Fibroblast of skin of right biceps (primary cell): ENCODE measurements around the gene SAPCD2.
A peak's percentile ranks its signal among the peaks of the same experiment; 100 is the strongest.
"Not testable (repeated sequence)": the region's sequence is repeated elsewhere in the genome, so short reads cannot be mapped to it uniquely, and the experiment has no call there.

Experiments
- DNase-seq: peaks from one replicate; pipeline ENCODE4 v3.0.0-alpha.2; 2013

SAPCD2 gene

DNA sequence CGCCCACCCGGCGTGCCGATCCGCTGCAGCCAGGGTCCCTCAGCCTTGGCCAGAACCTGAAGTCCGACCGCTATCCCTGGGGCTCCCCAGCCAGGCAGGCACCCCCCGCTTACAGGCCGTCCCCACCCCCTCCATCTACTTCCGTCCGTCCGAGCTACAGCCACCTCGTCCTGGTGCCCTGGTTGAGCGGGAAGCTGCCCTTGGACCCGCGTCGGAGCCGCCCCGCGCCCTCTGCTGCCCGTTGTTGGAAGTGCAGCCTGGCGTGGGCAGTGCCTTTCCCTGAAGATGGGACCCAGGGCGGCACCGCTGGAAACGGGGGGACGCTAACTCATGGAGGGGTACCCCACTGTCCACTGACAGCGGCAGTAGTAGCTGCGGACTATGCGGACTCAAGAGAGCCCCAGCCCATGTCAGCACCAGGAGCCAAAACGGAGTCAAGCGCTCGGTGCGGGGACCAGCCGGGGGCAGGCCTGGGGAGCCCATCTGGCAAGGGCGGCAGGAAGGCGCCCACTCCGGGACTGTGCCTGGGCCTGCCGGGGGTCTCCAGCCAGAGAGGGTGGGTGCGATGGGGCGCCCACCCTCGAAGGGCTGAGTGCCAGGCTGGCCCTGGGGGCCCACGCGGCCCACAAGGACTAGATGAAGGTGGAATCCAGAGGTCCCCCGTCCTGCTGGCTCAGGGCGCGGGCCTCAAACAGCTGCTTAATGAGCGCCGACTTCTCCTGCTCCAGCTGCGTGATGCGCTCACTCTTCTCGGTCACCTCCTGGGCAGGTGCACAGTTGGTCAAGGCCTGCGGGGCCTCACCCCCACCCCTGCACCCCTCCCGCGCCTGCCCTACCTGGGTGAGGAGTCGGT, 6.1 kb downstream of the SAPCD2 start:
- DNase-seq: peak; percentile 30

DNA sequence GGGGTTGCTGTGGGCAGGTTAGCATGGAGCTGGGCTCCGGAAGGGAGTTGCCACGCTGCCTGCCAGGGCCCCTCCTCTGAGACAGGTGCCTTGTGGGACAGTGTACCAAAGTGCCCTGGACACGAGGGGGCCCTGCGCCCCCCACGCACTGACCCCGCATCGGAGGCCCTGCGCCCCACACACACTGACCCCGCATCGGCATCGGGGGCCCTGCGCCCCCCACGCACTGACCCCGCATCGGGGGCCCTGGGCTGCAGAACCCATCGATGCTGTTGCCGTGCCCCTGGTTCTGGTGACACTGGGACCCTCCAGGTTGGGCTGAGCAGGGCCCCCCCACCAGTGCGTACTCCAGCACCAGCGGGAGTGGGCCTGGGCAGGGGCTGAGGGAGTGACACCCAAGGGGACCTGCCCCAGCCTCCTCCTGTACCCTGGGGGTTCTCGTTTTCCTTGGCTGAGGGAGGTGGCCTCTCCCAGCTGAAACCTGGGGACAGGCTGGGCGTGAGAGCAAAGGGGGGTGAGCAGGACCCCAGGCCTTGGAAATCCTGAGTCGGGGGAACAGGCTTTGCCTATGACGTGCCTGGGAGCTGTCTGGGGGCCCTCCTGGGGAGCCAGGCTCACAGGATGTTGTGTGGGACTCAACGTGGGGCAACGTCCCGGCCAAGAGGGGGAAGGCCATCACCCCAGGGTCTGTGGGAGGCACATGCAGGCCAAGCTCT, 6.9 kb downstream of the SAPCD2 start:
- DNase-seq: no peak

DNA sequence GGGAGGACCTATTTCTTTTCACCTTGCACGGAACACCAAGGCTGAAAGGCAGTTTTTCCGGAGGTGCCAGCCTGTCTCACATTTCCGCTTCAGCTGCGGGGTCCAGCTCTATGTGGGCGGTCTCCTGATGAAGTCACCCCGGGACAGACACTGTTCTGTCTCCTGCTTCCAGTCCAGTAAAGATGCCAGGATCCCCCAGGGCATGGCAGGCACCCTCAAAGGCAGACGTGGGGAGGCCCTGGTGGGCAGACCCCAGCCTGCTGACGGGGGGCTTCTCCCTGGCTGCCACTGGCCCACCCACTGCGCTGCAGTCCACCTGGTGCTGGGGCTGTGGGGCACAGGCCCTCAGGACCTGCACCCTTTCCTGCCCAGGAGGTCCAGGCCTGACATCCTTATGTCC, 7.6 kb downstream of the SAPCD2 start:
- not testable (repeated sequence) for DNase-seq

DNA sequence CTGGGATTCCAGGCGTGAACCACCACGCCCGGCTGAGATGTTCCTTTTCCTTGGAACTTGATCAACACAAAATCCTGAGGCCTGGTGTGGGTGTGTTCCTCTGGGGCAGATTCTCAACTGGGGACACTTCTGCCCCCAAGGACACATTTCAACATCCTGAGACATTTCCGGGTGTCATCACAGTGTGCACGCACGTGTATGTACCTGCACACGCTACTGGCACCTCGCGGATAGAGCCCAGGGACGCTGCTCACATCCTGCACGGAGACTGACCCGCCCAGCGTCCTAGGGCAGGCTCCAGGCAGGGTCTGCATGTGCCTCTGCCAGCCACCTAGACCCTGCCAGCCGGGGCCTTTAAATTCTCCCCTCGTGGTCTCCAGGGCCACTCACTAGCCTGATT, 8.0 kb downstream of the SAPCD2 start:
- no peak for DNase-seq

DNA sequence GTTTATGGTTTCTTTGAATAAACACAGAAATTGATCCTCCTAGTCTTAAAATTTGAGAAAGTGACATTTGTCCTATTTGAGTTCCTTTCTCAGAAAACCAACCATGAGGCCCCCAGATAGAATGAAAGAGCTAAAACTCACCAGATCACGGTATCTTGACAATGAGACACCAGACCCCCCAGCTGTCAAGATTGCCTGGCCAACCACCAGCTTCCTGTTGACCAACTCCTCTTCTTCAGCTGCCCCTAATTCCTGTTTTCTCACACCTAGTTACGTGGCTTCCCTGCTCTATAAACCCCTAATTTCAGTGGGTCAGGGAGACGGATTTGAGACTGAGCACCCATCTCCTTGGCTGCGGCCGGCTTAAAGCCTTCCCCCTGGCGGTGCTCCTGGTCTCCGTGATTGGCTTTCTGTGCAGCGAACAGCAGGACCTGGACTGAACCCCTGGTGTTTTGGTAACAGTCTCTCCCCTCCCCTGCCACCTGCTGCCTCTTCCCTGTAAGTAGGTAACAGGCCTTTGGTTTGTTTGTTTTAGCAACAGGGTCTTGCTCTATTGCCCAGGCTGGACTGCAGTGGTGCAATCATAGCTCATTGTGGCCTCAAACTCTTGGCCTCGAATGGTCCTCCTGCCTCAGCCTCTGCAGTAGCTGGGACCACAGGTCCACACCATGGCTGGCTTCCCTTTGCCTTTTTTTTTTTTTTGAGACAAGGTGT, 11.7 kb downstream of the SAPCD2 start:
- DNase-seq: no peak

DNA sequence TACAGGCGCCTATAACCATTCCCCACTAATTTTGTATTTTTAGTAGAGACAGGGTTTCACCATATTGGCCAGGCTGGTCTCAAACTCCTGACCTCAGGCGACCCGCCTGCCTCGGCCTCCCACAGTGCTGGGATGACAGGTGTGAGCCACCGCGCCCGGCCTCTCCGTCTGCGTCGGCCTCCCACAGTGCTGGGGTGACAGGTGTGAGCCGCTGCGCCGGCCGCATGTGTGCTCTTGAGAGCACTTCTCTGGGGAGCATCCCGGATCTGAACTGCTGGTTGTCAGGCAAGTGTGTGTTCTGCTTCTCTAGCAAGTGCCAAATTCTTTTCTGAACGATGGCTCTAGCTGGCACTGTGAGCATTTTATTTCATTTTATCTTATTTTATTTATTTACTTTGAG, 12.8 kb downstream of the SAPCD2 start:
- DNase-seq: no peak

DNA sequence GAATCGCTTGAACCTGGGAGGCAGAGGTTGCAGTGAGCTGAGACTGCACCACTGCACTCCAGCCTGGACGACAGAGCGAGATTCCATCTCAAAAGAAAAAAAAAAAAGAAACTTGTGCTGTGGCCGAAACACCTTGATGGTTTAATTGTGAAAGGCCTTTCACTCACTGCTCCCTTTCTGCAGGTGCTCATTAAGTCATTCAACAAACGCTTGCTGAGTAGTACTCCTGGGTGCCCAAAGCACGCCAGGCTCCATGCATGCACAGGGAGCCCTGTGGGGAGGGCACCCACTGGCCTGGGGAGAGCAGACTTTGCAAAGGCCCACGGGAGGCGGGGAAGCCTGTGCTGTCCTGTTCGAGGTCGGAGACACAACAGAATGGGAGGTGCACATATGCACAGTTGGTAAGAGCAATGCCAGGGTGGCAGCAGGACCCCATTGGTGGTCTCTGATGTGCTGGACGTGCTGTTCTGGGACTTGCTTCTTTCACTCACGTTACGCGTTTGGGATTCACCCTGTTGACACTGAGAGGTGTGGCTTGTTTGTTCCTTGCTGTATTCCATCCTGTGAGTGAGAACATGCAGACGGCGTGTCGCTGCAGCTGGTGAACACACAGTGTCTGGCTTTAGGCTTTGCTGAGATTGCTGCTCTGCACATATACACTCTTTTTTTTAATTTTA, 13.5 kb downstream of the SAPCD2 start:
- DNase-seq: no peak

DNA sequence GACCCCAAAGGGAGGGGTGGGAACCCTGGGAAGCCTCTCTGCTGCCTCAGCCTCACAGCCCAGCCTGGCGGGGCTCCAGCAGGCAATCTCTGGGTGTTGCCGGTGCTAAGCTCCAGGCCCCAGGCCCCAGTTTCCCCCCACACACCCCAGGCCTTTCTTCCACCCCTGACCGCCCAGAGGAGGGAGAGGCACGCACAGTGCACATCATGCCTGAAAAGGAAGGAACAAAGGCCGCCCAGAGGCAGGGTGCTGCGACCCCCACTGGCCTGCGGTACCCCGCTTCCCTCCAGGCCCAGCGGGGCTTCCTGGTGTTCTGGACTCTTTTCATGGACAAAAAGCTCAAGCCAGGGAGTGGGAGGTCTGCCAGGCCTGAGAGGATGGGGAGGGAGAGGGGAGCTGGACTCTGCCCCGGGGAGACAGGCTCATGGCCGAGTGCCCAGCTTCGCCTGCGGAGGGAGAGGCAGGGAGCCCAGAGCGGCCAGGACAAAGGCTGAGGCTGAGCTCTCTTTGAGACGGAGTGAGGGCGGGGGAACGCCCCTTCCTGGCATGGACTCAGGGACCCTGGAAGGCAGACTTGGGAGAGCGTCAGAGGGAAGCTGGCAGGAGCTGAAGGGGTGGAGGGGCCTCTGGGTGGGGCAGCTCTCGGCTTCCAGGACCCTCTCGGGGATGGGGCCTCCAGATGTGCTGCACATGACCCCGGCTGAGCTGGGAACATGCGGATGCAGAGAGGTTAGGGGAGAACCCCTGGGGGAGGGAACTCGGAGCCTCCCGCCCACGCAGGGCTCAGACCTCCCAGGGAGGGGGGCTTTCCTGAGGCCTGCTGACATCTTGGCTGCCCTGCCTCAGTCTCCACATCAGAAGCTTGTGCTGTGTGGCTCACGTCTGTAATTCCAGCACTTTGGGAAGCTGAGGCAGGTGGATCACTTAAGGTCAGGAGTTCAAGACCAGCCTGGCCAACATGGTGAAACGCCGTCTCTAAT, 14.7 kb downstream of the SAPCD2 start:
- peak; percentile 24 for DNase-seq

DNA sequence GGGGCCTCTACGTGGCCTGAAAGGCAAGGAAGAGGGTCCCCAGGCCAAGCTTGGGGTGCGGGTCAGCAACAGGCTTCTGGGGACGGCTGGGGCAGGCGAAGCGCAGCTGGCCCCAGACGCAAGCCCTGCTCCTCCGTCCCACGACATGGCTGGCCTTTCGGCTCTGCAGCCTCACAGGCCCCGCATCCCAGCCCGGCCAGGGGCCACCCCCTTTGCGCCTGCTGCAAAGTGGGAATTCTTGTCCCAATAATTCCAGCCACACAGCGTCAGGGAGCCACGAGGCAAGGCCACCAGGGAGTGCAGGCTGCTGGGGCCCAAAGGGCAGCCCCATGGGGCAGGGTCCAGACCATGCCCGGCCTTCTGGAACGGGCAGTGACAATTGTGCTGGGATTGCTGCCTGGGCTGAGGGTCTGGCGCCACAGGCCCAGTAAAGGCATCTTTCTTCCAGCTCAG, 15.4 kb downstream of the SAPCD2 start:
- DNase-seq: no peak

DNA sequence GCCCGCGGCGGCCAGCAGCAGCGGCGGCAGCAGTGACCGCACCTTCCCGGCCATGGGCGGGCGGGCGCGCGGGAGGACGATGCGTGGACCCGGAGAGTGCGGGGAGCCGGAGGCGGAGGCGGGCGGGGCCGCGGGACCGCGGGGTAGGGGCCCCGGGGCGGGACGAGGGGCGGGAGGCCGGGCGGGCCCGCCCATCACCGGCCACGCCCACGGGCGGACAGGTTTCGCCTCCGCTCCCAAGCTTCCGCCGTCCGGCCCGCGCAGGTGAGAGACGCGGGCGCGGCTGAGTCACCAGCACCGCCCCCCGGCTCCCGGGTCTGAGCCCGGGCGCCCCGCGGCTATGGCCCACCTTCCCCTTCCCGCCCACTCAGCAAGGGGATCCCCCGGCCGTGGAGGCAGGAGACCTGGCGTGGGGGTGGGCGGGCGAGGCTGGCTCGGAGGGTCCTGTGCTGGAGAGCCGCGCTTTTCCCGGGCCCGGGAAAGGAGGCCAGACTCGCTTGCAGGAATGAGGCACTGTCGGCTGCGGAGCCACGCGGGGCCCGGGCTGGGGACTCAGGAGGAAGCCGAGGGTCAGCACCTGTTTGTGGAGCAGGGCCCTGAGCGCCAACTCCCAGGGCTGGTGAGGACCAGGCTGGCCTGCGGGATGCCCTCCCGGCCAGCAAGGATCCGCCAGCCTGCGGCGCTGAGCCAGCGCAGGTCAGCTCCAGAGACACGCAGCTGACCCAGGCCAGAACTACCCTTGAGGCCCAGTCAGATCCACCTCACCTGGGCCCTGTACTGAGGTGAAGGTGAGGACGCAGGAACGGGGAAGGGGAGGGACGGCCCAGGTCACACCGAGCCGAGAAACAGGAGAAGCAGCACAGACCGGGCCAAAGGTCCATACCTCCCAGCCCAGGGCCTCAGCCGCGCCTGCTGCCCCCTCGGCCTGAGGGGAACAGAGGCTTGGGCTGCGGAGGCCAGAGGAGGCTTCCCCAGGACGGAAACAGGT, 16.1 kb downstream of the SAPCD2 start, which contains the start of gene ENTPD2:
TSS of gene ENTPD2 (minus strand) at position 118 of the 988 bp plus-strand sequence. CDS start at position 54, 64 bp downstream.
- DNase-seq: no peak

DNA sequence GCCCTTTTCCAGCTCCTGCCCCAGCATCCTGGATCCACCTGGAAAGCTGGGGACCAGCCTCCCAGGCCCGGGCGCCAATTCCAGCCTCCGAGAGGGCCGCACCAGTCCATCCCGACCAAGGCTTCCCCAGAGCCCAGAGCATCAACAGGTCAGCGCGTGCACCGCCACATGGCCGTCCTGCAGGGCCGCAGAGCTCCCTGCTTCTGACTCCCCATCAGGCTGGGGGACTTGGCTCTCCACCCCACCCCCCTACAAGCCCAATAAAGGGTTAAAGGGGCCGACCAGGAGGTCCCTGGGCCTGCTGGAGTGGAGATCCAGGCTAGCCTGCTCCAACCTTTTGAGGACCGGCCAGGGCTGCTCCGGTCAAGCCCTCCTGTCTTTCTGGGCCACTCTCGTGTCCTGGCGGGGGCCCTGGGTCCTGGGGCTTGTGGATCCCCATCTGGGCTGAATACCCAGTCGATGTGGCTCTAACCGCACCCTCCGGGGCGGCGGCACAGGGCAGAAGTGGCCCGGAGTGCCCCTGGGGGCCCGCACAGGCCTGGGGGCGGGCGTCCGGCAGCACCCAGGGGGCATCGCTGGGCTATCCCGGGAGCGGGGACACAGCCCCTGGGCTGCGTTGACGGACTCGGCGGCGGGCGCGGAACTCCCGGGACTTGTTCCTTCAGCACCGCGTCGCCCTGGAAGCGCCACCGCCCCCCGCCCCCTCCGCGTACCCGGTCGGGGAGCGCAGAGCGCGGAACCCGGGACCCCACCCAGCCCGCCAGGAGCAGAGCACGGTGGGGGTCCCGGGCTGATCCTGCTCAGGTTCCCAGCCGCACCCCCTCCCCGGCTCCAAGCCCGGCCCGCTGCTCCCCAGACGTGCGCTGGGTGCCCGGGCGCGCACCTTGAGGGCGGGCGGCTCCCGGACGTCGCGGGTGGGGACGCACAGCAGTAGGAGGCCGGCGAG, 17.1 kb downstream of the SAPCD2 start:
- DNase-seq: no peak

DNA sequence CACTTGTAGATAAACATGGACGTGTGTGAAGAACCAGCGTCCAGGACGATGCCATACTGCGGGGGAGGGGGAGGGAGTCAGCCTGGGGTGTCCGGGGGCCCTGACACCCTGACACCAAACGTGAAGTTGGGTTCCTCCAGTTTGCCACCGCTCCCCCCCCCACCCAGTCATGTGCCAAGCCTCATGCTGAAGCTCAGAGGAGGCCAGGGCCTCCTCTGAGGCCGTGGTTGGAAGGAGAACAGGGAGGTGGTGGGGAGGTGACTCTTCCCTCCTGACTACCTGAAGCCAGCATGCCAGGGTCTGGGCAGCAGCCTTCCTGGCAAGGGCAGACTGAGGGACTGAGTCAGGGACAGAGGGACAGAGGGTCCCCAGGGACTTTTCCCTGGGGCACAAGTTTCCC, 18.1 kb downstream of the SAPCD2 start:
- no peak for DNase-seq

DNA sequence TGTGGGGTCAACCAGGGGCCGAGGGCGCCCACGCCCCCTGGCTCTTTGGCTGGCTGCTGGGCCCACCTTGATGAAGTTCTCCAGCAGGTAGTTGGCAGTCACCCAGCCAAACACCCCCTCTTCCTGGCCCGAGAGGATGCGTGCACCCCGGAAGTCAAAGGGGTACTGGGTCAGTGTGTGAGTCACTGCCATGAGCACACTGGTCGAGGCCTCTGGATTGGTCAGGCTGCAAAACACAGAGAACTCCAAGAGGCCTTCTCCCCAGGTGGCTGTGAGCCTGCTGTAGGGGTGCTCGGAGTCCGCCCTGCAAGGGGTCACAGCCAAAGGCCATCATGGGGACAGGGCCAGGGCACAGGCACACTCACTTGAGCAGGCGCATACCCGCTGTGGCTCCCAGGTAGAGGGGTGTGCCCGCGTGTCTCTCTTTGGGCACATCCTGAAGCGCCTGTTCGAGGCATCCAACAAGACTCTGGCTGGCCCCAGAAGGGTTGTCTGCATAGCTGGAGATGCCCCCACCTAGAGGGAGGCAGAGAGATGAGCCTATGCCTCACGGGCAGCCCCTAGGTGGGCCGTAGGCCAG, 19.1 kb downstream of the SAPCD2 start:
- no peak for DNase-seq

DNA sequence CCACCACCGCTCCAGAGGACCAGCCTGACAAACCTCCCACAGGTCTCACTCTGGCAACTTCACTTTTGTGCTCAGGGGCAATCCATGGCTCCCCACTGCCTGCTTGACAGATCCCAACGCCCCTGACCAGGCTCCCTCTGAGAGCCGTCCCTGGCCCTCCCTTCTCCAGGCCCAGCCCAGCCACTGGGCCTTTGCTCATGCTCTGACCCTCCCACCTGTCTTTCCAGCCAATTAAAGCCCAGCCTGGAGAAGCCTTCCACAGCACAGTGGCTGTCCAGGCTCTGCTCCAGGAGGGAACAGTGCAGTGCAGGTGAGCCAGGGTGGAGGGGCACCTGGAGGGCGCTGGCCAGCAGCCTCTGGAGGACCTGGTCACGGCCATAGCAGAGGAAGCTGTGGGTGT, 19.8 kb downstream of the SAPCD2 start:
- no peak for DNase-seq

DNA sequence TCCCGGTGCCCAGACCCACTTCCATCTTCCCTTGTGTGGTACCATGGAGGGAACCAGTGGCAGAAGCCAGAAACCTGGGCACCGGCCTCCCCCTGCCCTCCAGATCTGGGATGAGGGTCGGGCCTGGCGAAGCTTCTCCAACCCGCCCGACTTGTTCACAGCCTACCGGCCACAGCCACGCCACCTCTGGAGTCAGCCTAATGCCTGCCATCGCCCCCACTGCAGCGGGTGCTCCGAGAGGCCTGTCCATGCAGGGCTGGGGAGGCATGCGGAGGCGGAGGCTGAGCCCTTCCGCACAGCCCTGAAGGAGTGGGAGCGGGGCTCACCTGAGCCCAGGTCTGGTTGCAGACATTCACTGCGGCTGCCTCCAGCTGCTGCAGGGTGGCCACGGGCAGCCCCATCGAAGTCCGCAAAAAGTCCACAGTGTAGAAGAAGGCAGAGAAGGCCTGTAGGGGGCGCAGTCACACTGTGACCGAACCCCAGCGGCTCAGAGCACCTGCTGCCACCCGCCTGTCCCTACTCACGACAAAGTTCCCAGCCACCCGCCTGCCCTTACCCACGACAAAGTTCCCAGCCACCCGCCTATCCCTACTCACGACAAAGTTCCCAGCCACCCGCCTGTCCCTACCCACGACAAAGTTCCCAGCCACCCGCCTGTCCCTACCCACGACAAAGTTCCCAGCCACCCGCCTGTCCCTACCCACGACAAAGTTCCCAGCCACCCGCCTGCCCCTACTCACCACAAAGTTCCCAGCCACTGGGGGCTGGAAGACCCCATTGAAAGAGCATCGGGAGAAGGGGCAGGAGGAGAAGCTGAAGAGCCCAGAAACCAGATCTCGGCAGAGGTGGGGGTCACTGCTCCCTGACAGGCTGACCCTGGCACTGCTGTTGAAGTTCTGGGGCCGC, 20.6 kb downstream of the SAPCD2 start:
- DNase-seq: peak; percentile 19

DNA sequence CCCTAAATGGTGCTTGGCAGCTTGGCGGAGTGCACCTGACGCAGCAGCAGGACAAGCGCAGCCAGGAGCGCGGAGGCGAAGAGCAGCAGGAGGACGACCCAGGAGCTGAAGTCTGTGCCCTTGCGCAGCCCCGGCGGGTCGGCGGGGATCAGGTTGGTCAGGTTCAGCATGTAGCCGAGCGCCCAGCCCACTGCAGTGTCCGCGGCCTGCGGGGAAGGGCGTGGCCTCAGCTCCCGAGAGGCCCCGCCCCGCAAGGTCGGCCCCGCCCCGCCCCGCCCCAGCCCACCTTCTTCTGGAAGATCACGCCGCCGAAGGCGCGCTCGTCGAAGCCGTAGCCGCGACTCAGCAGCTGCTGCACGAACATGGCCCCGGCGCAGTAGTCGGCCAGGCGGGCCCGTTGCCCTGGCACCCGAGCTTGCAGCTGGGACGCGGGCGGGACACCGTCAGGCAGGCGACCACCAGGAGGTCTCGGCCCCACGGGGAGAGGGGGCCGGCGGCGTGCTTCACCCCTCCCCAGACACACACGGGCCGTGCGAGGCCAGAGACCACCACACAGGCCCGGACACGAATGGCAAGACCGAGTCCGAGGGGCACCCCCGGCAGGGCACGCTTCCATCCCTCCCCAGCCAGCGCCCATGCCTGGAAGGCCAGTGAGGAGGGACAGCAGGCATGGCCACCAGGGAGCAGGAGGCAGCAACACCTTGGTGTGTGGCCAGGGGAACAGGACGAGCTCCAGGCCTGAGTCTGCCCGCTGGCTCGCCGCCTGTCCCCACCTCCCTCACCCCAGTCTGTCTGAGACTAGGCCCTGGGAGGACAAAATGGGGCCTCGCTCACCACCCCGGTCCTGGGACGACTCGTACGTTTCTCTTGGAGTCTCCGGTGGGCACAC, 21.5 kb downstream of the SAPCD2 start:
- DNase-seq: no peak
